NCI-H187 (cell line): Measurements from ENCODE around the gene RABL6.
"Not testable (repeated sequence)": the region's sequence is repeated elsewhere in the genome, so short reads cannot be mapped to it uniquely, and the experiment has no call there.

Source experiments
- DNase-seq, 2 experiments: peaks; one replicate each; lab custom pipeline; 2025; lab: John Stamatoyannopoulos, UW

The RABL6 gene

DNA sequence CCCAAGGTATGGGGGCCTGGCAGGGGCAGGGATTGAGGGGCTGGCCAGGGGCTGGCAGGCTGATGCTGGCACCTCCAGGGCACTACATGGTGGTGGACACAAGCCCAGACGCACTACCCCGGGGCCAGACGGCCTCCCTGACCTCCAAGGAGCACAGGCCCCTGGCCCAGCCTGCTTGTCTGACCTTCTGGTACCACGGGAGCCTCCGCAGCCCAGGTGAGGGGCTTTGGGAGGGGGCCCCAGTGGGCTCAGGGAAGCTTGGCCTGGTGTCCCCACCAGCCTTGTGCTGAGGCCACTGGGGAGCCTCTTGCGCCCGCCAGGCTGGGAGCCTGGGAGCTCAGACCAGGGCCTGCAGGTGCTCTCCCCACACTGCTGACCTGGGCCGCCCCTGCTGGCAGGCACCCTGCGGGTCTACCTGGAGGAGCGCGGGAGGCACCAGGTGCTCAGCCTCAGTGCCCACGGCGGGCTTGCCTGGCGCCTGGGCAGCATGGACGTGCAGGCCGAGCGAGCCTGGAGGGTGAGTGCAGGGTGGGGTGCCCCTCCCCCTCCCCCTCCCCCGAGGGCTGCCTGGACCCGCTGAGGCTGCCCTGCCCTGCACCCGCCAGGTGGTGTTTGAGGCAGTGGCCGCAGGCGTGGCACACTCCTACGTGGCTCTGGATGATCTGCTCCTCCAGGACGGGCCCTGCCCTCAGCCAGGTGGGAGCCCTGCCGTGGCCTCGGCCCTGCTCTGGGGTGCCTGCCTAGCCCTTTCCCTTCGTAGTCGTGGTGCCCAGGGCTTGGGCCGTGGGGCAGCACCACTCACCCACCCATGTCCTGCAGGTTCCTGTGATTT is 50.0 kb downstream of the RABL6 start:
- DNase-seq, result no peak

GRCh38 chr9:136858452-136858843 is 50.7 kb downstream of the RABL6 start:
- DNase-seq, result no peak

DNA sequence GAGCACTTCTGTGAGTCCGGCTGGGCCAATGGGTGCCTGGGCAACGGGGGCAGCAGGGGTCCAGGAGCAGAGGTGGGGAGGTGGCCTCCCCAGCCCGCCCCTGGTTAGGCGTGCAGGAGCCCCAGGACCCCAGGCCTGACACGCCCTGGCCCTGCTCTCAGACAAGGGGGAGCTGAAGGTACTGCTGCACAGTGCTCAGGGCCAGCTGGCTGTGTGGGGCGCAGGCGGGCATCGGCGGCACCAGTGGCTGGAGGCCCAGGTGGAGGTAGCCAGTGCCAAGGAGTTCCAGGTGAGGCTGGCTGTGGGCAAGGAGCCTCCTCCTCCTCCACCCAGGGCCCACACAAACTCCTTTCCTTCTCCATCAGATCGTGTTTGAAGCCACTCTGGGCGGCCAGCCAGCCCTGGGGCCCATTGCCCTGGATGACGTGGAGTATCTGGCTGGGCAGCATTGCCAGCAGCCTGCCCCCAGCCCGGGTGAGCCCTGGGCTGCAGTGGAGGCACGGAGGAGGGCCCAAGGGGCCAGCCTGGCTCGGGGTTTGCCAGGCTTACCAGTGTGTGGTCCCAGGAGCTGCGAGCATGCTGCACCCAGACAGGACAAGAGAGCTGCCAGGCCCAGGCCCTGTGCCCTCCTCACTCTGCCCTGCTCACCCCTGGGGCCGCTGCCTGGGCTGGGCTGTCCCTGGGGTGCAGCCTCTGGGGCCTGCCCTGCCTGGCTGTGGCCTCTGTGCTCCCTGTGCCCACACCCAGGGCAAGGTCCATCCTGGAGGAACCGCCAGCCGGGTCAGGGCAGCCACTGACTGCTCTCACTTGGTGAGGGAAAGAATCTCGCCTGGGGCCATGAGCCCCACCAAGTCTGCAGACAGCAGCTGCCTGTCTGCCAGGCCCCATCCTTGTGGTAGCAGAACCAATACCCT is 51.4 kb downstream of the RABL6 start:
- DNase-seq, result no peak

- DNase-seq, result no peak
Observed at GRCh38 chr9:136860529-136860928, 52.8 kb downstream of the RABL6 start.

DNA sequence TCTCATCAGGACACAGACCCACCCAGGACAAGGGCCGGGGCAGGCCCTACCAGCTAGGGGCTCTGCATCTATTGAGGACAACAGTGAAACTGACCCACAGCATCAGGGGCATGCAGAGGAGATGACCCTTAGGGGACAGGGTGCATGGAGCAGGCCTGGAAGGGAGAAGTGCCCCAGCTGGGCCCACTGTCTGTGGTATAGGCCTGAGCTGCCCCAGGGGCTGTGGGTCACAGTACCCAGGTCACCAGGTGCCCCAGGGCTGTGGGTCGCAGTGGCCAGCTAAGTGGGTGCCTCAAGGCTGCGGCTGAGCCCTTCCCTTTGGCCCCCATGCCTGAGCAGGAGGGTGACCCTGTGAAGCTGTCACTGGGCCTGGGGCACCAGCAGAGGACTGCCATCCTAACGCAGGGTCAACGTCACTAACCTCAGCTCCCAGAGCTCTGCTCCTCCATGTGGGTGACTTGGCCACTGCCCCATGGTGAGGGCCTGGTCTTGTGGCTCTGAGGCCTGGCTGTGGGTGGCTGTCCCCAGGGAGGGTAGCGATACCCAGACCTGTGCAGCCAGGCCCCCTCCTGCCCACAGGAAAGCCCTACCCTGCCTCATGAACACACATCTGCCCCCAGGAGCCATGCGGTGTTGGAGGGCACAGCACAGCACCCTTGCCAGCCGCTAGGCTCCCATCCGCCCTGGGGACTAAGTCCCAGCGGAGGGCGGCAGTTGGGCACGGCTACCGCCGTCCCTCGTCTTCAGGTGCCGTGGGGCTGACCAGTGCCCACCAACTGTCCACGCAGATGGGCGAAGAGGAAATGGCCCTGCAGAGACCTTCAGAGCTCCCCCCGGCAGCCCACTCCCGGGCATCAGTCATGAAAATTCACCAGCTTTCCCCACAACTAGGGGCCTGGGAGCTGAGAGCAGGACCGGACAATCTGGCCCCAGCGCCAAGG is 53.5 kb downstream of the RABL6 start:
- no peak for DNase-seq

GRCh38 chr9:136861874-136862457 is 54.2 kb downstream of the RABL6 start:
- no peak for DNase-seq

DNA sequence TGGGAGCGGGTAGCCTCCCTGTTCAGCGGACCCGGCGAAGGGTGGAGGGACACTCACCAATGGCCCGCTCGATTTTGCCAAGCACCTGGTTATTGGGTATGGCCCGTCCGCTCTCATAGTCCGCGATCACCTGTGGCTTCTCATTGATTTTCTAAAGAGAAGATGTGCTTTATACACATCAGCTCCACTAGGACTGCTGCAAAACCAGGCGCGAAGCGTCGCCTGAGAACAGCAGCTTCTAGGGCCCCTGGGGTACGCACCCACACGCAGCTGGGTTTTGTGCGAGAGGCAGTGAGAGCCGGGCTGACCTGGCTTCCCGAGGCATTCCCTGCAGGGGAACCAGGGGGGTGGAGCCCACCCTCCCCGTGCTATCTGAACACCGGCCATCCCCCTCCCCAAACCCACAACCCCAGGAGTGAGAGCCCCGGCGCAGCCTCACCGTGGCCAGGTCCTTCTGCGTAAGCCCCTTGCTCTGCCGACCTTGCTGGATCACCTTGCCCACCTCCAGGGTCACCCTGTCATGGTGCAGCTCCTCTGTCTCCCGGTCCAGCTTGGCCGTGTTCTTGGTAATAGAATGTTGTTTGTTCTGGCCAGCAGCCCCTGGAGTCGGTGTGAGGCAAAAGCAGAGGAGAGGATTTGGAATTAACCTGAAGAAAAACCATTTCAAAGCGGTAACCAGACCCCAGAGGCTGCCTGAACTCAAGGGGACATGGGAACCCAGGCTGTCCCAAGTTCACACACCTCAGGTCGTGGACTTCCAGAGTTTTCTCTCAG is 55.3 kb downstream of the RABL6 start:
- DNase-seq, result no peak

- no peak for DNase-seq
Observed at GRCh38 chr9:136863623-136864273, 56.0 kb downstream of the RABL6 start.

- no peak for DNase-seq
Observed at GRCh38 chr9:136865041-136865767, 57.5 kb downstream of the RABL6 start.

DNA sequence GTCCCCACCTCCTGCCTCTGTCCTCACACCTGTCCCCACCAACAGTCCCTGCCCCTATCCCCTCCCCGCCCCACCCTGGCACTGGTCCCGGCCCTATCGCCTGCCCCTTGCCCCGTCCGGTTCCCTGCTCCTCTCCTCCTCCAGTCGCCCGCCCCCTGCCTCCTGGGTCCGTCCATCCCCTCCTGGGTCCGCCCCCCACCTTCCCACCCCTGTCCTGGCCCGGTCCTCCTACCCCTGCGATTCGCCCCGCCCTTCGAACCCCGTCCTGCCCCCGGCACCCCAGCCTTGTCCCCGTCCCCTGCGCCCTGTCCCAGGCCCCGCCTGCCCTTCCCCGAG is 58.0 kb downstream of the RABL6 start:
- no peak for DNase-seq

DNA sequence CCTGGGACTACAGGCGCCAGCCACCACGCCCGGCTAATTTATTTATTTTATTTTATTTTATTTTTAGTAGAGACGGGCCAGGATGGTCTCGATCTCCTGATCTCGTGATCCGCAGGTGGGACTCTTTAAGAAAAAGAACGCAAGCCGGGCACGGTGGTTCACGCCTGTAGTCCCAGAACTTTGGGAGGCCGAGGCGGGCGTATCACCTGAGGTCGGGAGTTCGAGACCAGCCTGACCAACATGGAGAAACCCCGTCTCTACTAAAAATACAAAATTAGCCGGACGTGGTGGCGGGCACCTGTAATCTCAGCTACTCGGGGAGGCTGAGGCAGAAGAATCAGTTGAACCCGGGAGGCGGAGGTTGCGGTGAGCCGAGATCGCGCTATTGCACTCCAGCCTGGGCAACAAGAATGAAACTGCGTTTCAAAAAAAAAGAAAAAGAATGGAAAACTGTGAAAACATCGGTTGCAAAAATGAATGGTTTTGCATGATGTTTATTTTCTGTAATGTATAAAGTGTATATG is 59.2 kb downstream of the RABL6 start:
- not testable (repeated sequence) for DNase-seq

- DNase-seq, result no peak
Observed at GRCh38 chr9:136867480-136867879, 59.7 kb downstream of the RABL6 start.

GRCh38 chr9:136867917-136868316 is 60.2 kb downstream of the RABL6 start:
- no peak for DNase-seq

GRCh38 chr9:136868644-136869043 is 60.9 kb downstream of the RABL6 start:
- DNase-seq, result no peak

DNA sequence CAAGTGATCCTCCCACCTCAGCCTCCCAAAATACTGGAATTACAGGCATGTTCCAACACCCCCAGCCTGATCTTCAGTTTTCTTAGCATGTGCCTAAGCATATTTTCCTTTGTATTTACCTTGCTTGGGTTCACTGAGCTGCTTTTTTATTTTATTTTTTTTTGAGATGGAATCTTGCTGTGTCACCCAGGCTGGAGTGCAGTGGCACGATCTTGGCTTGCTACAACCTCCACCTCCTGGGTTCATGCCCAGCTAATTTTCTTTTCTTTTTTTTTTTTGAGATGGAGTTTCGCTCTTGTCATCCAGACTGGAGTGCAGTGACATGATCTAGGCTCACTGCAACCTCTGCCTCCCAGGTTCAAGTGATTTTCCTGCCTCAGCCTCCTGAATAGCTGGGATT is 61.9 kb downstream of the RABL6 start:
- not testable (repeated sequence) for DNase-seq

- no peak for DNase-seq
Observed at GRCh38 chr9:136875155-136875554, 67.4 kb downstream of the RABL6 start.

DNA sequence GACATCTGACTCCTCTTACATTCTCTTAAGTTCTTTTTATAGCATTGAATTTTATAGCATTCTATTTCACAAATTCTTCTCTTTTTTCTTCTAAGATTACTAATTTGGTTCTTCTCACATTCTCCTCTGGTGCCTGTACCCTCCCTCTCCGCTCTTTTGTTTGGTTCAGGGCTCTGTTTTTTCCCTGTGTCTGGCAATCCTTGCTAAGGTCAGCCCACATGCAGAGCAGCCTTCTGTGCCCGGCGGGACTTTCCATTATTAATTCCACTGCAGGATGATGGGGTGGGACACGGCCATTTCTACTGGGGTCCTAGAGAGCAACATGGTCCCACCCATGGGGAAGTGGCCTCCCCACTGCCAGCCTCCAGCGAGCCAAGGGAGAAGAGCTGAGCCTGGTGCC is 68.7 kb downstream of the RABL6 start:
- no peak for DNase-seq

GRCh38 chr9:136880651-136881050 is 72.9 kb downstream of the RABL6 start:
- no peak for DNase-seq

DNA sequence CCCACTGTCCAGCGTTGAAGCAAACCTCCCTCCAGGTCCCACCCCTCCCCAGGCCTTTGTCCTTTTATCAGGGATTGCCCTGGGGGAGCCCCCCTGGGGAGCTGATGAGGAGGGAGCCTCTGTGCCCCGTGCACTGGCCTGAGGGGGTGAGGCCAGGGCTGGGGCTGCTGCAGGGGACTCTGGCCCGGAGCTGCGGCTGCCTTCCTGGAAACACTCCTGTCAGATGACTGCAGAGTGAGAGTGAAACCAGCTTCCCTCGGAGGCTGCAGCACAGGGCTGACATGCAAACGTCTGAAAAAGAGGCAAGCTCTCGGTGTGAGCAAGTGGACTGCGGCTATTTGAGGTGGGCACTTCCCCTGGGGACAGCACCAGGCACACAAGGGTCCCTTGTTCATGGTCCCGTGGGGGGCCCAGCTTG is 74.0 kb downstream of the RABL6 start:
- no peak for DNase-seq
